GM13976 (cell line): ENCODE results near the gene PDS5A.
"Not testable (repeated sequence)": the region's sequence is repeated elsewhere in the genome, so short reads cannot be mapped to it uniquely, and the experiment has no call there.

Experiments used
- DNase-seq: peaks from one replicate; pipeline ENCODE4 v3.0.0; 2012; ENCODE audit warnings: low spot score
- CTCF ChIP-seq: IDR thresholded peaks from 2 replicates; pipeline ENCODE4 v1.5.1; 2012; ENCODE audit warnings: borderline replicate concordance, mild to moderate bottlenecking; ENCODE audit not compliant: insufficient read depth; ENCODE audit errors: extremely low read depth, missing control alignments, control extremely low read depth
- in situ Hi-C: fragments of 300-500 bp; cut with MboI; formaldehyde crosslinking; loops from one replicate; pipeline ENCODE4 v1.12.0; 2022; ENCODE audit warnings: low sequenced_read_pairs, mixed read lengths, inconsistent platforms; ENCODE audit not compliant: unreplicated experiment

The PDS5A gene

GRCh38 chr4:39792529-39792928, 185.2 kb downstream of the PDS5A start:
- TF ChIP-seq CTCF = no peak
- DNase-seq = no peak
- in situ Hi-C loops = no loop called here

GRCh38 chr4:39792128-39792527, 185.6 kb downstream of the PDS5A start:
- TF ChIP-seq CTCF = no peak
- no peak for DNase-seq
- in situ Hi-C loops = no loop called here

- in situ Hi-C loops = no loop called here
- no peak for DNase-seq
- no peak for TF ChIP-seq CTCF
Observed at GRCh38 chr4:39786838-39787237, 190.9 kb downstream of the PDS5A start.

- no peak for DNase-seq
- in situ Hi-C loops = no loop called here
- no peak for TF ChIP-seq CTCF
Observed at GRCh38 chr4:39785083-39785482, 192.6 kb downstream of the PDS5A start.

- DNase-seq = not testable (repeated sequence)
Observed at GRCh38 chr4:39781988-39782387, 195.7 kb downstream of the PDS5A start.

More at GRCh38 chr4:39781988-39782387, 195.7 kb downstream of the PDS5A start:
- in situ Hi-C loops = not testable (repeated sequence)
